Measurements from ENCODE around the gene TRABD2B.

TRABD2B gene

GRCh38 chr1:47976267-47976666 is 20.9 kb downstream of the TRABD2B start:
- Histone ChIP-seq H3K9me3 (ENCODE audit: insufficient read depth, low read depth, low read length) (no peaks in the 10 kb centered on the region), H3K27ac (ENCODE audit: low read depth, low read length) (no peak overlapping the region), H3K4me3 (ENCODE audit: low read length) (no peak overlapping the region), H3K27me3 (ENCODE audit: insufficient read depth, low read length) (no peaks in the 10 kb centered on the region), H3K36me3 (ENCODE audit: insufficient read depth, low read length) (no peaks in the 10 kb centered on the region), H3K4me1 (ENCODE audit: insufficient read depth, low read length) (no peaks in the 10 kb centered on the region; the same call in 1 of the 2 replicates), H3K9ac (ENCODE audit: low read depth, low read length) (no peak overlapping the region)
- 93% methylated on average over 2 of the region's 3 CpGs for WGBS

GRCh38 chr1:47975302-47975921 is 21.8 kb downstream of the TRABD2B start:
- no peaks in the 10 kb centered on the region for H3K9me3 ChIP-seq (ENCODE audit: insufficient read depth, low read depth, low read length)
- H3K4me1 ChIP-seq (ENCODE audit: insufficient read depth, low read length): no peaks in the 10 kb centered on the region; the same call in 1 of the 2 replicates
- WGBS: 89% methylated on average over 3 of the region's 3 CpGs
- H3K27ac ChIP-seq (ENCODE audit: low read depth, low read length): no peak overlapping the region
- H3K36me3 ChIP-seq (ENCODE audit: insufficient read depth, low read length): no peaks in the 10 kb centered on the region
- no peak overlapping the region for H3K4me3 ChIP-seq (ENCODE audit: low read length)
- H3K9ac ChIP-seq (ENCODE audit: low read depth, low read length): no peak overlapping the region
- H3K27me3 ChIP-seq (ENCODE audit: insufficient read depth, low read length): no peaks in the 10 kb centered on the region

DNA sequence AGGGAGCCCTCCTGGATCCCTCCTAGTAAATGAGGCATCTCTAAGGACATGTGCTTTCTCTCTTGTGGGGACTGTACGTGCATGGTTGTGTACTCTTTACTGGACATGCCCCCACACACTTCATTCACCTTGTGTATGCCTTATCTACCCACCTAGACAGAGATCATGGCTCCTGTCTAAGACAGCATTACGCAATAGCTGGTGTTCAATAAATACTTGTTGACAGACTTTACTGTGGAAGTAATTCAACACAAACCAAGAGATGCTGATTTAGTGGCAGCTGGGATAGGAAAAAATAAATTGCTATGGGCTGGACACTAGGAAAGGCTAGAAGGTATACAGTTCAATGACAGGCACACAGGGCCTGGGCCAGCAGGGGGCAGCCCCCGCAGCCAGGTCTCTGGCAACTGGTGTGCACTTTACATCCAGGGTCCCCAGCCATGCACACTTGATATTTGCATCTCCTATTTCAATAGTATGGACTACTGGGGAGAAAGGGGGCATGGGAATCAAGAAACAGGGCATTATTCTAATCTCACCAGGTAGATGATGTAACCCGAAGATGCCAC is 24.2 kb downstream of the TRABD2B start:
- no peak overlapping the region for H3K4me3 ChIP-seq (ENCODE audit: low read length)
- H3K27me3 ChIP-seq (ENCODE audit: insufficient read depth, low read length): no peaks in the 10 kb centered on the region
- no peaks in the 10 kb centered on the region for H3K9me3 ChIP-seq (ENCODE audit: insufficient read depth, low read depth, low read length)
- WGBS: 86% methylated on average over 4 of the region's 4 CpGs
- no peaks in the 10 kb centered on the region for H3K36me3 ChIP-seq (ENCODE audit: insufficient read depth, low read length)
- H3K4me1 ChIP-seq (ENCODE audit: insufficient read depth, low read length): no peaks in the 10 kb centered on the region; the same call in 1 of the 2 replicates
- H3K27ac ChIP-seq (ENCODE audit: low read depth, low read length): no peak overlapping the region
- no peak overlapping the region for H3K9ac ChIP-seq (ENCODE audit: low read depth, low read length)

DNA sequence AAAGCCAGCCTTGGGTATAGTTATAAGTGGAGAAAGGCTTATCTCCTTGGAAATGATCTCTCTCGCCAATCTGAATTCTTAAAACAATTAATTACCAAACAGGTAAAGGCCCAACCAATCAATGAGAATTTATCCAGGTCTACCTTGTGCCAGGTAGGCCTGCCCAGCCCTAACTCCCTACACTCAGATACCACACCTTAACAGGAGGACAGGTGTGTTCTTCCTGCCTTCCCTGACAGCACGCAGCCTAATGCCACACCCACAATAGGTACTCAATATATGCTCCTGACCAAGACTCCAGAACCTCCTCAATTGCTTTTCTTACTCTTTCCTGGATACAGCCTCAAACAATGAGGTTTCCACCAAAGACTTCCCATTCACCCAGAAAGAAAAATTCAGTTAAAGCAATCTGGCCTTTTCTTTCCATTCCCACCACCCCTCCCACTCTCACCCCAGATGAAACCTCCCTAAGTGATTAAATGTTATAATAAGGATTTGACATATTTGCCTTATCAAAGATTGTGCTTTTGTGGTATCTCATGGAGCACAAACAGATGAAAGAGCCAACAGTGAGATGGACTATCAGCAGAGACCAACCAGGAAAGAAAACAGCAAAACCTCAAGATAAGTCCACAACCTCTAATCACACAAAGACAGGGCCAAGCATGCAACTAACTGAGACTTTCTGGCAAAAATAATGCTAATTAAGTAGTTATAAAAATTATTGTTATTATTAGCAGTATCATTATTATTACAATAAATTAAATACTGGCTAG is 25.6 kb downstream of the TRABD2B start:
- WGBS: over 99% methylated on average over 2 of the region's 2 CpGs
- Histone ChIP-seq H3K9ac (ENCODE audit: low read depth, low read length) (no peak overlapping the region), H3K4me3 (ENCODE audit: low read length) (no peak overlapping the region), H3K9me3 (ENCODE audit: insufficient read depth, low read depth, low read length) (no peaks in the 10 kb centered on the region), H3K36me3 (ENCODE audit: insufficient read depth, low read length) (no peaks in the 10 kb centered on the region), H3K27me3 (ENCODE audit: insufficient read depth, low read length) (no peaks in the 10 kb centered on the region), H3K27ac (ENCODE audit: low read depth, low read length) (no peak overlapping the region), H3K4me1 (ENCODE audit: insufficient read depth, low read length) (no peaks in the 10 kb centered on the region; the same call in 1 of the 2 replicates)

- no peak overlapping the region for H3K27ac ChIP-seq (ENCODE audit: low read depth, low read length)
- no peaks in the 10 kb centered on the region for H3K9me3 ChIP-seq (ENCODE audit: insufficient read depth, low read depth, low read length)
- no peak overlapping the region for H3K9ac ChIP-seq (ENCODE audit: low read depth, low read length)
- H3K4me1 ChIP-seq (ENCODE audit: insufficient read depth, low read length): no peaks in the 10 kb centered on the region; the same call in 1 of the 2 replicates
- H3K27me3 ChIP-seq (ENCODE audit: insufficient read depth, low read length): no peaks in the 10 kb centered on the region
- no peak overlapping the region for H3K4me3 ChIP-seq (ENCODE audit: low read length)
- no peaks in the 10 kb centered on the region for H3K36me3 ChIP-seq (ENCODE audit: insufficient read depth, low read length)
- WGBS: 96% methylated on average over 2 of the region's 3 CpGs
Observed at GRCh38 chr1:47970882-47971281, 26.3 kb downstream of the TRABD2B start.

- H3K27me3 ChIP-seq (ENCODE audit: insufficient read depth, low read length): no peaks in the 10 kb centered on the region
- no peak overlapping the region for H3K4me3 ChIP-seq (ENCODE audit: low read length)
- no peaks in the 10 kb centered on the region for H3K36me3 ChIP-seq (ENCODE audit: insufficient read depth, low read length)
- 94% methylated on average over 3 of the region's 3 CpGs for WGBS
- no peak overlapping the region for H3K9ac ChIP-seq (ENCODE audit: low read depth, low read length)
- peaks cover 4% of the 10 kb centered on the region; the same call in 1 of the 2 replicates for H3K4me1 ChIP-seq (ENCODE audit: insufficient read depth, low read length)
- no peak overlapping the region for H3K27ac ChIP-seq (ENCODE audit: low read depth, low read length)
- no peaks in the 10 kb centered on the region for H3K9me3 ChIP-seq (ENCODE audit: insufficient read depth, low read depth, low read length)
Observed at GRCh38 chr1:47969478-47969877, 27.7 kb downstream of the TRABD2B start.

DNA sequence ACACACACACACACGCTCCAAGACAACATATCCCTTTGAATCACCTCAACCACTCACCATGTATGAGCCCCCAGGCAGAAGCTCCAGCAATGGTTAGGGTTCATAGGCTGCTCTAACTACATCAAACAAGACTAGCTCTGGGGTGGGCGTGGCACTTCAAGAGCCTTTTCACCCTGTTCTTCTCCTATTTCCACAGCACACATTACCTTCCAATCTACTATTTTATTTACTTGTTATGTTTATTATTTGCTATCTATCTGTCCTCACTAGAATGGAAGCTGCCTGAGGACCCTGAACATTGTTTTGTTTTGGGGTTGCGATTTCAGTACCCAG is 28.7 kb downstream of the TRABD2B start:
- H3K9ac ChIP-seq (ENCODE audit: low read depth, low read length): no peak overlapping the region
- no peak overlapping the region for H3K27ac ChIP-seq (ENCODE audit: low read depth, low read length)
- no peaks in the 10 kb centered on the region for H3K36me3 ChIP-seq (ENCODE audit: insufficient read depth, low read length)
- no peak overlapping the region for H3K4me3 ChIP-seq (ENCODE audit: low read length)
- peaks cover 11% of the 10 kb centered on the region; the same call in 1 of the 2 replicates for H3K4me1 ChIP-seq (ENCODE audit: insufficient read depth, low read length)
- 95% methylated on average over 3 of the region's 3 CpGs for WGBS
- H3K9me3 ChIP-seq (ENCODE audit: insufficient read depth, low read depth, low read length): no peaks in the 10 kb centered on the region
- H3K27me3 ChIP-seq (ENCODE audit: insufficient read depth, low read length): no peaks in the 10 kb centered on the region

- Histone ChIP-seq H3K4me3 (ENCODE audit: low read length) (no peak overlapping the region), H3K27ac (ENCODE audit: low read depth, low read length) (no peak overlapping the region), H3K9ac (ENCODE audit: low read depth, low read length) (no peak overlapping the region), H3K9me3 (ENCODE audit: insufficient read depth, low read depth, low read length) (no peaks in the 10 kb centered on the region), H3K4me1 (ENCODE audit: insufficient read depth, low read length) (0 out of 2 replicates have a peak, but pooled peaks cover 15% of the 10 kb centered on the region), H3K27me3 (ENCODE audit: insufficient read depth, low read length) (no peaks in the 10 kb centered on the region), H3K36me3 (ENCODE audit: insufficient read depth, low read length) (no peaks in the 10 kb centered on the region)
- 94% methylated on average over 7 of the region's 7 CpGs for WGBS
Observed at GRCh38 chr1:47967864-47968555, 29.2 kb downstream of the TRABD2B start.

DNA sequence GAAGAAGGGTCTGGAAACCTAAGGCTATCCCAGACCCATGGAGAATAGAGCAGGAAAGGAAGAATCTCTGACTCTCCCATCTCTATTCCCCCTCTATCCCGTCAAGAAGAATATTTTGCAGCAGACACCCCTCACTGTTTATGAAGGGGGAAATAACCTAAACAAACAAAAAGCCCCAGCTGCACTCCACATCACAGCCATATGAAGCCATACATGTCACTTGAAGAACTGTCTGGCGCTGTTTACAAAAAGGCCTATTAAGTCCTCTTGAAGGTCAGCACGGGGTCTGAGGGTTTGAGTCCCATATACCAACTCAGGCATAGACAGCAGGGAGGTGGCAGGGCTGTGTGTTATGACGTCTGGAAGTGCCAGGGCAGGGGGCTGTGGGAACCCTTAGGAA is 31.4 kb downstream of the TRABD2B start:
- H3K4me1 ChIP-seq (ENCODE audit: insufficient read depth, low read length): 0 out of 2 replicates have a peak, but pooled peaks cover 18% of the 10 kb centered on the region
- no peak overlapping the region for H3K27ac ChIP-seq (ENCODE audit: low read depth, low read length)
- H3K9ac ChIP-seq (ENCODE audit: low read depth, low read length): no peak overlapping the region
- H3K9me3 ChIP-seq (ENCODE audit: insufficient read depth, low read depth, low read length): no peaks in the 10 kb centered on the region
- H3K27me3 ChIP-seq (ENCODE audit: insufficient read depth, low read length): no peaks in the 10 kb centered on the region
- 86% methylated on average over 4 of the region's 4 CpGs for WGBS
- no peaks in the 10 kb centered on the region for H3K36me3 ChIP-seq (ENCODE audit: insufficient read depth, low read length)
- no peak overlapping the region for H3K4me3 ChIP-seq (ENCODE audit: low read length)

GRCh38 chr1:47964636-47965035 is 32.5 kb downstream of the TRABD2B start:
- H3K4me3 ChIP-seq (ENCODE audit: low read length): no peak overlapping the region
- H3K4me1 ChIP-seq (ENCODE audit: insufficient read depth, low read length): 0 out of 2 replicates have a peak, but pooled peaks cover 18% of the 10 kb centered on the region
- H3K9me3 ChIP-seq (ENCODE audit: insufficient read depth, low read depth, low read length): no peaks in the 10 kb centered on the region
- no peak overlapping the region for H3K9ac ChIP-seq (ENCODE audit: low read depth, low read length)
- H3K27me3 ChIP-seq (ENCODE audit: insufficient read depth, low read length): no peaks in the 10 kb centered on the region
- 87% methylated on average over 5 of the region's 5 CpGs for WGBS
- H3K36me3 ChIP-seq (ENCODE audit: insufficient read depth, low read length): no peaks in the 10 kb centered on the region
- no peak overlapping the region for H3K27ac ChIP-seq (ENCODE audit: low read depth, low read length)

All from HUES64 (cell line).